GM21737 (cell line): ENCODE results near the gene SLC12A9.

ENCODE experiments used
- ATAC-seq: cut with Tn5 transposase; IDR thresholded peaks from one replicate; pipeline ENCODE4 v1.9.1; 2021; ENCODE audit warnings: mild to moderate bottlenecking, moderate library complexity; ENCODE audit not compliant: unreplicated experiment

The SLC12A9 gene

GRCh38 chr7:100882201-100882600 is 29.7 kb downstream of the SLC12A9 start:
- no peak for ATAC-seq

- ATAC-seq: no peak
Observed at GRCh38 chr7:100882785-100883526, 30.4 kb downstream of the SLC12A9 start.

GRCh38 chr7:100884736-100885439 is 32.4 kb downstream of the SLC12A9 start:
- ATAC-seq: no peak

DNA sequence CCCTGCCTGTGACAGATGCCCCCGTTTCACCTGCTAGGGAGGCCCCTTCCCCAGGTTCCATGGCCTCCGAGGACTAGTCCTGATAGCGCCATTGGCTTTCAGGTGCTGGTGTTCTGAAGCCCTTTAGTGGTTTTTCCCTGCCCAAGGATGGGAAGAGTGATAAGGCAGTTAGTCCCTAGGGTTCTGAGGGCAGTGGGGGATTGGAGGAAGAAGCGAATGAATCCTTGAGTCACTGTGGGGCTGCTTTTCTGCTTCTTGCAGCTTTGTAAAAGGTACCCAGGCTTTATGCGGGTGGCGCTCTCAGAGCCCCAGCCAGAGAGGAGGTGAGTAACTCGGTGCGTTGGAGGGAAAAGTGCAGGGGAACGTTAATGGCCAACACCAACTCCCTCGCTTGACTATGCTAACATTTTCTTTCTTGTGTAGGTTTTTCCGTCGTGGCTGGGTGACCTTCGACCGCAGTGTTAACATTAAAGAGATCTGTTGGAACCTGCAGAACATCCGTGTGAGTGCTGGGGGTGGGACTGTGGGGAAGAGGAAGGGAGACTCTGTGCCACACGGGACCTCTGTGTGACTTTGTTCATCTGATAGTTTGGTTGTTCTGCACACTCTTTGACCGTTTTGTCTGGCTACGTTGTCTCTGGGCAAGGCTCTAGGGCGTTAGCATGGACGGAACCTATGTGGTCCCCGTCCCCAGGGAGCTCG is 33.1 kb downstream of the SLC12A9 start:
- no peak for ATAC-seq

GRCh38 chr7:100886142-100886935 is 33.8 kb downstream of the SLC12A9 start:
- no peak for ATAC-seq

GRCh38 chr7:100886936-100887515 is 34.5 kb downstream of the SLC12A9 start:
- ATAC-seq: no peak

- peak; percentile 38 for ATAC-seq
Observed at GRCh38 chr7:100887516-100888290, 35.2 kb downstream of the SLC12A9 start.

DNA sequence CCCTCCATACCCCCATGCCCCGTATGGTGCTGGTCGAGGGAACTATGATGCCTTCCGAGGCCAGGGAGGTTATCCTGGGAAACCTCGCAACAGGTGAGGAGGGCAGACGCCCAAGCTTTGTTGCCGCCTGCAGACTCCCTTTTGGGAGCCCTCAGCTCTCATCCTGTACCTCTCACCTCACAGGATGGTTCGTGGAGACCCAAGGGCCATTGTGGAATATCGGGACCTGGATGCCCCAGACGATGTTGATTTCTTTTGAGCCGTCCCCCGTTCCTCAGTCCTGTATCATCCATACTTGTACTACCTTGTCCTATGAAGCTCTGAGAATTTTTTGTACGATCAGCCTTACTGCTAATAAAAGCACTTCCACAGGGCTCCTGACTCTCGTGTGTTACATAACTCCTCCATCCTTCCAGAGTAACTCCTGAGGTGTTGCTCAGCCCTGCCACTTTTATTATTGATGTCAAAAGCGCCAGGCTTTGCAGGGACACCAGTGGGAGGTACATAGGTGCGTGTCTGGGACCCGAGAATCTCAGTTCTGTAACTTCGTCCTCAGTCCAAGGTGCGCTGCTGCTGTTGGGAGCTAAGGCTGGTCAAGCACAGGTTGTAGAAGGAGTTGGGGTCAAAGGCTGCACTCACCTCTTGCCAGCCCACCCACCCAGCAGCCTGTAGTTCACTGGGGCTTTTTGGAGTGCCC is 35.9 kb downstream of the SLC12A9 start:
- ATAC-seq: no peak

DNA sequence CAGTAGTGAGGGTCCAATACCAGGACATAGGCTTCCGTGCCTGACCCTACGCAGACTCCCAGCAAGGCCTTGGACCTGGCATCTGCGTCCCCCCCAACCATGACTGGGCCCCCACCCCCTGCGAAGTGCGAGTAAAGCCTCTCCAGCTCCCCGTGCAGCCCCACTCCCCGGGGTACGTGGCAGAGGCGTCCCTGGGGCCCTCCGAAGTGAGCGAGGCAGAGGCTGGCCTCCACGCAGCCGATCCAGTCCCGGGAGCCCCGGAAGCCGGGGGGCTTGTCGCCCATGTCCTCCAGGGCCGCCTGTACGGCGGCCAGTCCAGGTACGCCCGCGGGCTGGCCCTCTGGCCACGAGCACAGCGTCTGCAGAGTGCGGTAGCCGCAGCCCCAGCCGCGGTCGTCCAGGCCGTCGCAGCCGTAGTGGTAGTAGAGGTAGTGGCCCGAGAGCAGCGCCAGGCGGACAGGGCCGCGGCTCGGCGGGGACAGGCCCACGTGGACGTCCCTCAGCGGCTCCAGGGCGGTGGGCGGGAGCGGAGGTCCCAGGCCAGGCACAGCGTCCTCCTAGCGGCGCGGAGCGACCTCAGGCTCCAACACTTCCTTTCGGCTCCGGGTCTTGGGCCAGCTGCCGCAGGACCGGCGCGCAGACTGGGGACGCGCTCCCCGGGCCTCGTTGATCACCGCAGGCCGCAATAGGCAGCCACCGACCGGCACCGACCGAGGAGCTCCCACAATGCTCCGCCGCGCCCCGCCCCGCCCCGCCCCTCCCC is 36.7 kb downstream of the SLC12A9 start, which contains the start of gene UFSP1:
UFSP1 (minus strand) TSS at position 728 of the 763 bp plus-strand sequence; CDS start at position 284, 444 bp downstream.
- ATAC-seq: peak; percentile 29

DNA sequence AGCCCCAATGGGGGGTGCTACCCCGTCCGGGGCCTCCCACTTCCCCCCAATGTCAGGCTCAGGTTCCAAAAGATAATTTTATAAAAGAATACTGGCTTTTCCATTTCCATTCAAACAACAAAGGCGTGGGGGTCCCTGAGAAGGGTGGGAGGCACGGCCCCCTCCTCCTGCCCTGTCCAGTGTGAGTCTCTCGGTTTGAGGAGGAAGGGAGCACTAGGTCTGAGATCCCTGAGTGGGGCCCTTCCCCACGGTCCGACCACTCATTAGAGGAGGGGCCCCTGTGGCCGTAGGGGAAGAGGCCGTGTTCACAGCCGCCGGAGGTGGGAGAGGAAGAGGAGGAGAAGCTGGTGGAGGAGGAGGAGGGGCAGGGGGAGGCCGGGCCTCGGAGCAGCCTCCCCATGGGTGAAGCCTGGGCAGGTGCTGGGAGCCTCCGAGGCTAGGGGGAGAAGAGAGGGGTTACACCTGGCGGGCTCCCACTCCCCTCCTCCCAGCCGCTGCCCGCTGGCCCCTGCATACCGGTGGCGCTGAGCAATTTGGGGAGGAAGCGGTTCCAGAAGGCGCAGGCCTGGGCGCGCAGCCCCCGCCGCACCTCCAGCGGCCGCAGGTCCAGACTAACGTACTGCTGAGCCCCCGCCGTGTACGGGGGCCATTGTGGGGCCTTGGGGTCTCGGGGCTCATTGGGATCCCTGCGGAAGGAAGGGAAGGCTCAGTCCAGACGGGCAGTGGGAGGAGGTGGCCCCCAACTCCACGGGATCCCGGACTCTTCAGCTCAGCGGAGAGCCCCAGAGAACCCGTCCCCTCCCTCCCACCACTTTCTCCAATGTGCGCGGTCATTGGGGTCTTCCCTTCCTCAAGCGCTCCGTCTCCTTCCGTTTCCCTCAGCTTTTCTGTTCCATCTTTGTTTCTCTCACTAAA is 38.4 kb downstream of the SLC12A9 start:
- no peak for ATAC-seq

DNA sequence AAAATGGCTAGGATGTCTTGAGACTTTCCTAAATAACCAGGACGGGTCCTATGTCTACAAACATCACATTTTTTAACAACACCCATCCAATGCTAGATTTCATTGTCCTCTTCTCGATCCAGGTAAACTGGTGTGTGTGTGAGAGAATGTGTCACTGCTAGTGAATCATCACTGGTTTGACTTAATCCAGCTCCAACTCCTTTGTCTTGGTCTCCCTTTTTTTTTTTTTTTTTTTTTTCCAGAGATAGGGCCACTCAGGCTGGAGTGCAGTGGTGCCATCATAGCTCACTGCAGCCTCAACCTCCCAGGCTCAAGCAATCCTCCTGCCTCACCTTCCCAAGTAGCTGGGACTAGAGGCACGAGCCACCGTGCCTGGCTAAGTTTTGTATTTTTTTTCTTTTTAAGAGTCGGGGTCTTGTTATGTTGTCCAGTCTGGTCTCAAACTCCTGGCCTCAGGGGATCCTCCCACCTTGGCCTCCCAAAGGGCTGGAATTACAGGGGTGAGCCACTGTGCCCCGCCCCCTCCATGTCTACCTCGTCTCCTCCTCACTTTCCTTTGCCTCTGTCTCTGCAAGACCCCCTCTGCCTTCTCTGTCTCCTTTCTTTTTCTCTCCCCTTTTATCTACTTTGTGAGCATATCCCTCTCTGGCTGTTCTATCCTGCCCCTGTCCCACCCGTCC is 39.2 kb downstream of the SLC12A9 start:
- no peak for ATAC-seq

DNA sequence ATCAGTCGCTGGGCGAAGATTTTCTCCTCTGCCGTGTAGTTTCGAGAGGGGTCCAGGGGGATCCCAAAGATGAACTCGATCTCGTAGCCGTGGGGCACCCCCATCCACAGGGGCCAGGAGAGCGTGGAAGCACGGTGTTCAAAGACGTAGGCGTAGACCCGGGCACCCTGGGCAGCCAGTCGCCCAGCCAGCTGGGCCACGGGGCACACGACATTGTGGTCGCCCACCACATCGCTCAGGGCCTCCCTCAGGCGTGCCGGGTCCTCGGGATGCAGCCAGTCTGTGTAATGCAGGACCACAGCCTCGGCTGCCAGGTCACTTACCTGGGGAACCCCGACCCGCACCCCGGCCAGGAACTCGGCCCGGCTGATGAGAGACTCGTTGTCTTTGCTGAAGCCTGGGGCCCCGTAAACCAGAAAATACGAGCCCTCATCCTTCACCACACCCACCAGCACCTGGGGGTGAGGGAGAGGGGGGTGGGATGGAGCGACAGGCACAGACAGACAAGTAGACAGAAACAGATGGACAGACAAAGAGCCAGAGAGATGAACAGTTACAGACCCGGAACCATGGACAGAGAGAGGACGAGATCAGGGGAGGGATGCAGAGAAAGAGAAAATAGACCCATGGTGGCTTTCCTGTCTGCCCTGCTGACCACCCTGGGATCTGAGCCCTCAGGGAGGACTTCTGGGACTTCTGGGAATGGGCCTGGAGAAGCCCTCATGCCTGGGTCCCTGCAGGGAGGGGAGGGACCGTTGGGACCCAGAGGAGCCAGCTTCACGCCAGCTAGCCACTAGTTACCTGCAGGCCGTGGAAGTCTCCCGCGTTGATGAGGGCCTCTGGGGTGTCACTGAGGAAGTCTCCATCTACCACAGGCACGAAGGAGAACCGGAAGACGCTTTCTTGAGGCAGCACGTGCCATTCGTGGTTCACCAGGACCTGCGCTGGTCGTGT is 40.1 kb downstream of the SLC12A9 start:
- ATAC-seq: no peak

GRCh38 chr7:100893318-100893895 is 40.9 kb downstream of the SLC12A9 start:
- no peak for ATAC-seq

- ATAC-seq: no peak
Observed at GRCh38 chr7:100893910-100894721, 41.6 kb downstream of the SLC12A9 start.
